Large intestine (tissue), 3 donors: ENCODE measurements around the gene SDK2. TPM values are rescaled to one million over a fixed set of nuclear protein-coding genes. Genes with fewer than 3 reads are reported as not detected.

ENCODE experiments used
- DNase-seq, 2 donors: peaks; one replicate each; pipeline versions ENCODE4 v3.0.0 to v3.0.0-alpha.2; 2013
- H3K27ac ChIP-seq: one replicate; pipeline ENCODE4 v1.5.1; 2013; ENCODE audit warnings: low read length
- H3K27me3 ChIP-seq: 2 replicates; pipeline ENCODE4 v1.6.1; 2013; ENCODE audit warnings: low read length; ENCODE audit not compliant: control insufficient read depth, insufficient read depth
- H3K36me3 ChIP-seq: 2 replicates; pipeline ENCODE4 v1.6.1; 2013; ENCODE audit warnings: low read length; ENCODE audit not compliant: control insufficient read depth, insufficient read depth
- H3K4me1 ChIP-seq: one replicate; pipeline ENCODE4 v1.6.1; 2013; ENCODE audit warnings: low read length; ENCODE audit not compliant: control insufficient read depth, insufficient read depth
- H3K4me3 ChIP-seq: one replicate; pipeline ENCODE4 v1.5.1; 2013; ENCODE audit warnings: low read length
- H3K9me3 ChIP-seq: one replicate; pipeline ENCODE4 v1.6.1; 2013; ENCODE audit warnings: mild to moderate bottlenecking, low read depth, low read length, moderate library complexity; ENCODE audit not compliant: control insufficient read depth
- WGBS: methylation state at CpG from one replicate; pipeline ENCODE4 v1.1.5; 2013; ENCODE audit warnings: low lambda C conversion rate; ENCODE audit not compliant: insufficient coverage; 5-methylcytosine and 5-hydroxymethylcytosine counted together
- polyA plus RNA-seq: library from polyadenylated mRNA; unstranded; fragments of 120-200 nt; gene quantifications from one replicate; pipeline ENCODE4 v1.2.1, GENCODE V29; 2013

The SDK2 gene
- polyA plus RNA-seq, 1 donor: 0.94 TPM

DNA sequence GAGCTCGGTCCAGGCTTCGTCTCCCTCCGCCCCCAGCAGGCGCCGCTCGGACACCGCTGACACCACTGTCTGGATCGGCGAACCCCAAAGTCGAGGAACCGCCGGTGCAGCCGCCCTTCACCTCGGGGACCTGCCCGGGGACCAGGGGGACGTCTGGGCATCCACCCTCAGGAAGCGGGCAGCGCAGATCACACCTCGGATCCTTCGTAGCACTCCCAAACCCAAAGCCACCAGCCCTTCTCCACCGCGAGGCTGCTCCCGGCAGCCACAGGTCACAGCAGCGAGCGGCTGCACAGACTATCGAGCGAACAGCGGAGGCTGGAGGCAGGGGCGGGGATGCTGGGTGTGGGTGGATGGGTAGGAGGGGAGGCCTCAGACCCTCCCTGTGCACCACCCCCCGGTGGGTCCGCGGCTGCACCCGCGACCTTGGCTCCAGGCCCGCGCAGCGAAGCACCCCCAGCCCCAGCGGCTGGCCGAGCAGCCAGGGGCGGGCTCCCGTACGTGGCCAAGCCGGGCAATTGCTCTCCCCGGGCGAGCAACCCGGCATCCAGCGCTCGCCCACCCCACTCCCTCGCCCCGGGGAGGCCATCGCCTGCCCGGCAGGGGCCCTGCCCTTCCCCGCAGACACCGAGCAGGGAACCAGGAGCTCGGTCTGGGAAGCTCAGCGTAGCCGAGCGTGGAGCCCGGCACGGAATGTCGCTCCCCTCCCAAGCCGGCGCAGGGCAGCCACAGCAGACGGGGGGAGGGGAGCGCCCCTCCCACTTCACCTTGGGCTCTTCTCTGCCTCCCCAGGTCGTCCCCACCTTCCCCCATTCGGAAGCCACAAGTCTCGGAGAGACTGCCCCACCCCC, 1.0 kb downstream of the SDK2 start:
- Histone ChIP-seq H3K36me3 (no peaks in the 10 kb centered on the region), H3K4me1 (no peaks in the 10 kb centered on the region), H3K9me3 (no peaks in the 10 kb centered on the region), H3K27me3 (peaks cover 79% of the 10 kb centered on the region), H3K27ac (no peak overlapping the region), H3K4me3 (peak overlapping the region; percentile 27)
- WGBS: no CpG with 5 or more reads among the region's 68 CpGs
- peak in 1 of 2 donors; percentile 19 for DNase-seq

GRCh38 chr17:73642659-73643000, 1.6 kb downstream of the SDK2 start:
- no peaks in the 10 kb centered on the region for H3K36me3 ChIP-seq
- peaks cover 76% of the 10 kb centered on the region for H3K27me3 ChIP-seq
- DNase-seq: no peak
- no CpG with 5 or more reads among the region's 11 CpGs for WGBS
- H3K27ac ChIP-seq: no peak overlapping the region
- H3K4me3 ChIP-seq: peak overlapping the region; percentile 27
- no peaks in the 10 kb centered on the region for H3K9me3 ChIP-seq
- H3K4me1 ChIP-seq: no peaks in the 10 kb centered on the region

- Histone ChIP-seq H3K4me1 (no peaks in the 10 kb centered on the region), H3K9me3 (no peaks in the 10 kb centered on the region), H3K36me3 (no peaks in the 10 kb centered on the region), H3K4me3 (no peak overlapping the region), H3K27me3 (peaks cover 71% of the 10 kb centered on the region), H3K27ac (no peak overlapping the region)
- WGBS: no CpG with 5 or more reads among the region's 12 CpGs
- DNase-seq: no peak
Measured at GRCh38 chr17:73641826-73642600, 2.2 kb downstream of the SDK2 start.

DNA sequence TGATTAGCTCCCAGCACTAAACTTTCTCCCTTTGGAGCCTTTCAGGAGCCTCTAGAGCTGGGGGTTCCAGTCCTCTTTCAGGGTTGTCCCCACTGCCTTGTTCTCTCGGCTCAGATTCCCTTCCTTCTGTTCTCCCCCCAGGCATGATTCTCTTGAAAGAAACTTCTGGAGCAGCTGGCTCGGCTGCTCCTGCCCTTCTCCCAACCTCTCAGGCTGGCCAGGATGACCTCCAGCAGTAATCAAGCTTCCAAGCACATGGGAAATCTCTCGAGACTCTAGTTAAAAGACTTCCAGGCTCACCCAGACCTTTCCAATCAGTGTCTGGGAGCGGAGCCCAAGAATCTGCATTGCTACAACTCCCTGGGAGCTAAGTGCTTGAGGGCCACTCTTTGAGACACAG, 3.6 kb downstream of the SDK2 start:
- WGBS: 80% methylated on average over 1 of the region's 4 CpGs
- peaks cover 58% of the 10 kb centered on the region for H3K27me3 ChIP-seq
- no peak overlapping the region for H3K4me3 ChIP-seq
- no peaks in the 10 kb centered on the region for H3K36me3 ChIP-seq
- no peaks in the 10 kb centered on the region for H3K9me3 ChIP-seq
- H3K4me1 ChIP-seq: no peaks in the 10 kb centered on the region
- H3K27ac ChIP-seq: no peak overlapping the region
- no peak for DNase-seq

GRCh38 chr17:73639932-73640331, 4.3 kb downstream of the SDK2 start:
- Histone ChIP-seq H3K27me3 (peaks cover 53% of the 10 kb centered on the region), H3K36me3 (no peaks in the 10 kb centered on the region), H3K4me1 (no peaks in the 10 kb centered on the region), H3K9me3 (no peaks in the 10 kb centered on the region), H3K27ac (no peak overlapping the region), H3K4me3 (no peak overlapping the region)
- no CpG with 5 or more reads among the region's 12 CpGs for WGBS
- DNase-seq: no peak

DNA sequence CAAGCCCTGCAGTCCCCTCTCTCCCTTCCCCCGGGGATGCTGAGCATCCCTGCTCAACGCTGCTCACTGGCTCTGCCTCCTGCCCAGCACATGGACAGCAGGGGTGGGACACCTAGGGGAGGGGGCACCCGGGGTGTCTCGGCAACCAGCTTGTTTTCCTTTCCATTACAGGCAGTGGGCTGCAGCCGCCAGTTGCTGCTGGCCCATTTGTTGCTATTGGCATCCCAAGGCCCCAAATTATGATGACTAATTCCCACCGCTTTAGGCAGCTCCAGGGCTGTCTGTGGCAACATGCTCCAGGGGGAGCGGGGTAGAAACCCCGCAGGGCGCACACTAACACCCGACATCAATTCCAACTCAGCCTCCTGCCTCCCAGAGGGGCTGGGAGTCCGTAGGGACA, 4.9 kb downstream of the SDK2 start:
- no peaks in the 10 kb centered on the region for H3K9me3 ChIP-seq
- no peak overlapping the region for H3K27ac ChIP-seq
- WGBS: no CpG with 5 or more reads among the region's 11 CpGs
- DNase-seq: no peak
- no peaks in the 10 kb centered on the region for H3K4me1 ChIP-seq
- no peaks in the 10 kb centered on the region for H3K36me3 ChIP-seq
- H3K27me3 ChIP-seq: peaks cover 52% of the 10 kb centered on the region
- no peak overlapping the region for H3K4me3 ChIP-seq

GRCh38 chr17:73638556-73638955, 5.7 kb downstream of the SDK2 start:
- H3K27ac ChIP-seq: no peak overlapping the region
- WGBS: no CpG with 5 or more reads among the region's 3 CpGs
- no peak for DNase-seq
- H3K27me3 ChIP-seq: peaks cover 44% of the 10 kb centered on the region
- H3K4me1 ChIP-seq: no peaks in the 10 kb centered on the region
- no peak overlapping the region for H3K4me3 ChIP-seq
- no peaks in the 10 kb centered on the region for H3K36me3 ChIP-seq
- no peaks in the 10 kb centered on the region for H3K9me3 ChIP-seq

- Histone ChIP-seq H3K4me1 (no peaks in the 10 kb centered on the region), H3K4me3 (no peak overlapping the region), H3K27ac (no peak overlapping the region), H3K27me3 (peaks cover 38% of the 10 kb centered on the region), H3K9me3 (no peaks in the 10 kb centered on the region), H3K36me3 (no peaks in the 10 kb centered on the region)
- no peak for DNase-seq
- WGBS: no CpG with 5 or more reads among the region's 8 CpGs
Measured at GRCh38 chr17:73637866-73638265, 6.4 kb downstream of the SDK2 start.

- Histone ChIP-seq H3K27ac (no peak overlapping the region), H3K9me3 (no peaks in the 10 kb centered on the region), H3K4me1 (no peaks in the 10 kb centered on the region), H3K4me3 (no peak overlapping the region), H3K36me3 (no peaks in the 10 kb centered on the region), H3K27me3 (peaks cover 12% of the 10 kb centered on the region)
- no CpG with 5 or more reads among the region's 12 CpGs for WGBS
- DNase-seq: no peak
Measured at GRCh38 chr17:73635101-73635817, 9.0 kb downstream of the SDK2 start.

- no CpG with 5 or more reads among the region's 5 CpGs for WGBS
- H3K9me3 ChIP-seq: no peaks in the 10 kb centered on the region
- H3K27me3 ChIP-seq: peaks cover 8% of the 10 kb centered on the region
- no peak overlapping the region for H3K4me3 ChIP-seq
- DNase-seq: no peak
- no peak overlapping the region for H3K27ac ChIP-seq
- no peaks in the 10 kb centered on the region for H3K36me3 ChIP-seq
- no peaks in the 10 kb centered on the region for H3K4me1 ChIP-seq
Measured at GRCh38 chr17:73634629-73635028, 9.6 kb downstream of the SDK2 start.
